Measurements from ENCODE around the gene CHST6.
"Not testable (repeated sequence)": the region's sequence is repeated elsewhere in the genome, so short reads cannot be mapped to it uniquely, and the experiment has no call there.

GRCh38 chr16:75424105-75424762 lies 71.0 kb downstream of the CHST6 start:
- TF ChIP-seq CTCF, POLR2A (IDR thresholded peaks at IDR 0.05): not testable (repeated sequence)
